GM21825 (cell line): ENCODE results near the gene PPP2R5C.

ENCODE experiments used
- ATAC-seq: cut with Tn5 transposase; IDR thresholded peaks from one replicate; pipeline ENCODE4 v1.9.1; 2021; ENCODE audit warnings: mild to moderate bottlenecking, moderate library complexity; ENCODE audit not compliant: unreplicated experiment

Gene PPP2R5C

GRCh38 chr14:101909371-101910096 lies 148.0 kb downstream of the PPP2R5C start:
- ATAC-seq = no peak

DNA sequence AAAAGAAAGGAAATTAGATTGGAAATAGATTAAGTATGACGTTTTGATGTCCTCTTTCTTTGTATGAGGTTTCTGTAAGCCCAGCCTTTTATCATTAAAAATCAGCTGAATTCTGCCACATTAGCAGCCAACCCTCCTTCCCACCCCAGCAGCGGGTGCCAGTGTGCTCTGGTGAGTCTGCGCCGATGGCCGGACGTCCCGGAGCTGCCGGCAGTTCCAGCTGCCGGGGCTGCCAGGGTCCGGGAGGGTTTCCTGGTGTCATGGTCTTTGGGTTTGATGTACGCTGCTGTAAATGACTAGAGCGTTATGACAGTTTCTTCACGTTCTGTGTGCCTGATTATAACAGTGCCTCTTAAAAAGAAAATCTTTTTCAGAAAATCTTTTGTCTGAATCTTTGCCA lies 151.3 kb downstream of the PPP2R5C start:
- ATAC-seq = no peak

- no peak for ATAC-seq
Measured at GRCh38 chr14:101914083-101914482, 152.6 kb downstream of the PPP2R5C start.

GRCh38 chr14:101915871-101916815 lies 154.6 kb downstream of the PPP2R5C start:
- ATAC-seq = no peak

DNA sequence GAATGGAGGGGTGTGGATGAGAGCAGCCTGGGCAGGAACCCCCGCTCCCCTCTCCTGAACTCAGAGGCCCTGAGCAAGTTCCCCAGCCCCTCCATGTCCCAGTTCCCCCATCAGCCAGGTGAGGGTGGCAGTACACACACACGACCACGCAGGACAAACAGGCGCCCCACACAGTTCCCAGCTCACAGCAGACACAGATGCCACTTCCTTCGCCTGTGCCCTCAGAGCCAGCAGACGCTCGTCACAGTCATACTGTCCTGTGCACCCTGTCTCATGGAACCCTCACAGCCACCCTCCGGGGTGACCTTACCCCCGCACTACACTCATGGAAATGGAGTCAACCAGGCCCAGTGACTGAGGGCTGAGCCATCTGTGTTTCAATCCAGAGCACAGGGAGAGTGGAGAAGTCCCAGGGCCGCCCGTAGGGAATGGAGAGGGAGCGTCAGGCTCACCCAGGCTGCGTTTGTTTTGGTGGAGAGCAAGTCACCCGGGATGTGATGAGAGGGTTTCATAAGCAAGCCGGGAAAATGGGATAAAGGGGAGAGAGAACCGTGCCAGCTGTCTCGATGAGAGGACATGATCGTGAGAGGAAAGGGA lies 155.4 kb downstream of the PPP2R5C start:
- no peak for ATAC-seq

DNA sequence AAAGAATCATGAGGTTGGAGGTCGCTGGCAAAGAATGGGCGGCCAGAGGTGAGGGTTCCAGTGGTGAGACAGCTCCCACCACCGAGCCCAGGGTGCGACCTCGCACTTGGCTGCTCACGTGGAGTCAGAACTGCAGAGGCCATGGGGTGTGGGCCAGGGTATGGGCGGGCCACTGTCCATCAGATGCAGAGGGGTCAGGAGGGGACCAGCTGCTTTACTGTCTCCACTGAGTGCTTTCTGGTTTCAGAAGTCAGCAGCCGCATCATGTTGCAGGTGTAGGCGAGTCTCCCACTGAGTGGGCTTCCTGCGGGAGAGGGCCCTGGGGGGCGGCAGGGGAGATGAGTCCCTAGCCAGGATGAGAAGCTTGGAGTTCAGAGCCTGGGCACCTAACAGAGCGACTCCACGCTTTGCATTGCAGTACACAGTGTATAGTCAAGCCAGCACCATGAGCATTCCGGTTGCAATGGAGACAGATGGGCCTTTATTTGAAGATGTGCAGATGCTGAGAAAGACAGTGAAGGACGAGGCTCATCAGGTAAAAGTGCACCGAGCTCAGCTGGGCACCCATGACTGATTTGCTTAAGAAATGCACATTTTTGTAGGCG lies 156.0 kb downstream of the PPP2R5C start:
- ATAC-seq = no peak

GRCh38 chr14:101918065-101918989 lies 156.8 kb downstream of the PPP2R5C start:
- ATAC-seq = no peak

DNA sequence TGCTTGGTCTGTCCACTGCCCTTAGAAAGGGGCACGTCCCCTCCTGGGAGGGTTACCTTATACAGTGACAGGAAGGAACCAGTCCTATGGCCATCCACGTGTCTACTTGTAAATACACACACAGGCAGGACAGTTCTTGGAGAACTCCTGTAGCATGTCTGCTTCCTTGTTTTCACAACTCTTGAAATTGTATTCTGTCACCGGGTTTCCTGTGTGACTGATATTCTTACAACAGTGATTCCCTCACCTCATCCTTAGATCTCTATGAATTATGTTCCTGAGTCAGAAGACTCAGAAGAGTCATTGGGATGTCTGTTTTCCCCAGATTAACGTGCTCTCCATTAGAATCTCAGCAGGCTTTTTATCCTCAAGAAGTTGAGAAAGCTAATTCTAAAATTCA lies 158.8 kb downstream of the PPP2R5C start:
- no peak for ATAC-seq

DNA sequence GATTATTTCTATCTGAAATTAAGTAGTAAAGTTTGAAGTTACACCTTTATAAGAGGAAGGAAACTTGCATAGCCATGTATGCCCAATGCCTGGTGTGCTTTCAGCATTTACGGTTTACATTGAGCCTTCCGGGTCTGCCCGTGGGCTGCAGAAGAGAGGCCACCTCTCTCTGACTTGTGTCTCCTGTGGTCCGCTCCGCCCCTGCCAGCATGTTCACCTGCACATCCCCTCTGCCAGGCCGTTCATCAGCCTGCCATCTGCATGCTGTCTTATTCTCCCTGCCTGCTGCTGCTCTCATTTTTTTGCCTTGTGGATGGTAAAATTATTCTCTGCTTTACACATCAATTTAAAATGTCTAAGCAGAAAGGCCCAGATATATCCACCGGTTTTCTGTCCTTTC lies 161.4 kb downstream of the PPP2R5C start:
- no peak for ATAC-seq

GRCh38 chr14:101925152-101925551 lies 163.6 kb downstream of the PPP2R5C start:
- ATAC-seq = no peak

DNA sequence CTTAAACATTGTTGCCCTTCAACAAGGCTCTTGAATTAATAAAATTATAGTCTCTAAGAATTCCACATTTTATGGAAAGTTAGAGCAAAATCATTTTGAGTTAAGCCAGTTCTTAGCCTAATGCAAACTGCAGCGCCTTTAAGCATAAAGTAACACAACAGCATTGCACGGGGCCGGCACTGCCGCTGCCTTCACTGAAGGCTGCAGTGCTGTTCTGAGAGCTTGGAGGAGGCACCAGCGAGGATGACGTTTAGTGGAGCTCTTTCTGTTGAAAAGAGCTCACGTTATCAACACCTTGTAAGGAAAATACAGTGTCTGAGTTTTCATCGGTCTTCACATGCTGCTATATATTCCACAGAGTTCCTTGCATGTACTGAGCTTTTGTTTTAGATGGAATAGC lies 164.6 kb downstream of the PPP2R5C start:
- ATAC-seq = no peak

DNA sequence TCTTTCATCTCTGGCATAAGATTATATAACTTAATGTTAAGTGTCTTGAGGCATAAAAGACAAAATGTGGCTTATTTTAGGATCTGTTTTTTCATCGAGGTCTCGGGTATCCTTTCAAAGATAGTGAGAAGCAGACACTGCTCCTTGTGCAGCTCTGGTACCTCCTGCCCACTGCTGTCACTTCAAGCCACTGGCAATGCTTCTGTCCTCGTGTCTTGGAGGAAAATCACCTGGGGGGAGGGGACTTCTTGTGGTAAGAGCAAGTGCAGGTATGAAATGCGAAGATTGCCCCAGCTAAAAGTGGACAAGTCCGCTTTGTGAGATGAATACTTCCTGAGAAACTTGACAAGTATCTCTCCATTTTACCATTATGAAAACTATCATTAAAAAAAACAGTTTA lies 165.1 kb downstream of the PPP2R5C start:
- no peak for ATAC-seq

GRCh38 chr14:101927859-101928258 lies 166.3 kb downstream of the PPP2R5C start:
- ATAC-seq = no peak

GRCh38 chr14:101928415-101928841 lies 166.9 kb downstream of the PPP2R5C start:
- ATAC-seq = no peak

DNA sequence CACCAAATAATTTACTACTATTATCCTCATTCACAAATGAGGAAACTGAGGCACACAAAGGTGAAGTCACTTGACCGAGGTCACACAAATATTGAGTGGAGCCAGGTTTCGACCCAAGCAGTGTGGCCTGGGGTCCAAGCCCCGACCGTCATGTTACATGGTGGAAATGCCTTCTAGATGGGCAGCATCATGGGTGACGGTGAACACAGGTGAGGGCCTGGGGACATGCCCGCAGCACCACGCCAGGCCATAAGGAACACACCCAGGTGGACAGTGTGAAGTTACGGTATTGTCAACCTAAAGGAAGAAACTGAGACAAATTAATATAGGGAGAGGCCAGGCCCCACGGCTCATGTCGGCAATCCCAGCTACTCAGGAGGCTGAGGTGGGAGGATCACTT lies 167.6 kb downstream of the PPP2R5C start:
- ATAC-seq = no peak

DNA sequence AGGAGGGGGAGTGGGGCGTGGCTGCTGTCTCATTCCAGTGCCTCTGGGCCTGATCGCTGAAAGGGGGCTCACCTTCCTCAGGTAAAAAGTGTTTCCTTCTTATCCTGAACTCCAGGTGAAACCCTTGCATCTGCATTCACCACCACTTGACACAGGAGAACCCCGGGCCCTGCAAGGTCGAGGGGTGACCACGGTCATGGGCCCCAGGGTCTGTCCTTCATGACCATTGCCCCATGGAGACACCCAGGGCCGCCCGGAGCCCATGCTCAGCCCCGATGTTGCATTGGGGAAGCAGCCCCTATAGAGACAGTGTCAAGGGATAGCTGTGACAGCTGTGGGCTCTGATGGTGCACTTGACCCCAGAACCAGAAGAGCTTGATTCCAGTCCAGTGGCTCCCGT lies 168.4 kb downstream of the PPP2R5C start:
- no peak for ATAC-seq

DNA sequence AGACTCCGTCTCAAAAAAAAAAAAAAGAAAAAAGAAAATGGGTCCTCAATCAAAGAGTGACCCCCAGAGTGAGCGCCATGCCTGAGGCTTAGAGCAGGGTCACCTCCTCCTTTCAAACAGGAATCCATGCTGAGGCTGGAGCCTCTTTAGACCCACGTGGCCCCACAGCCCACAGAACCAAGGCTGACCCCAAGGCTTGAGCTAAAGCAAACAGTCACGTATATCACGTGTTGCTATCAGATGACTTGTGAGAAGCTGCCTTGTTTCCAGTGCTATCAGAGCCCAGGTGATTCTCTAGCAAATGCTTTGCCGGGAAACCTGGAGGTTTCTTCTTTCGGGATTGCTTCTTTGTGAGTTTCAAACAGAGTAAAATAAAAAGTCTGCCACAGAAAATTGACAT lies 171.2 kb downstream of the PPP2R5C start:
- ATAC-seq = no peak

DNA sequence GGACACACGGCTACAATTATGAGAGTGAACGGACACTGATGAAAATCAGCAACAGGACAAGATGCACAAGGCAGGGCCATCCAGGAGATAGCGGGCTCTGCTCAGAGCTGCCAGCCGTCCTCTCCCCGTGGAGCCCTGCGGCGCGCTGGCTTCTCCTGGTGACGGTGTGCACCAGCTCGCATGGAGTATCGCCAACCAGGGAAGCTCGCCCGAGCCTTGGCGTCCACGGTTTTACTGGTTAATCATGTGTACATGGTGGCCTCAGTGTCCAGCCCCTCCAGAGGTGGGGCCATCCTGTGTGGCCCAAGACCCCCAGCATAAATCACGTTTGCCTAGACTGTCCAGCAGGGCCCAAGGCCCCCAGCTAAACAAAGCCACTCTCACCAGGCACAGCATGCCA lies 171.7 kb downstream of the PPP2R5C start:
- ATAC-seq = no peak

DNA sequence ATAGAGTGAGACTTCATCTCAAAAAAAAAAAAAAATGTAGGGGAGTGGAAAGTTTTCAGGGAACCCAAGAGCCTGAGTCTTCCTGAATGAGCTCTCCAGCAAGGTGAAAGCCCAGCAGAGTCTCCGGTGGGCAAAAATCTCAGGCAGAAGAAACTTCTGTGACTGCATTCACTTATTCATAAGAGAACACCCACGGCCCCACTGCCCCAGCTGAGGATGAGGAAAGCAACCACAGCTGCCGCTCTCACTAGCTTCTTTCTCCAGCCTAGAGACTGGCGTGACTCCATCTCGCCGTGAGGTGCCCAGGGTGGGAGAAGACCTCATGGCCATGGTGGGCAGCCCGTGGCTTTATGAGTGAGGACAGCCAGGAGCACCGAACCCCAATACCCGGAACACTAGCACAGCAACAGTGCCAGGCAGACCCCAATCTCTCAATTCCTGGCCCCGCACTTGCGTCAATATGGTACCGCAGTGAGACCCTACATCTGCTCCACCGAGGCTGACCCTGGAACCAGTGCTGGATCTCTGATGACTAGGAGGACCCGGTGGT lies 173.2 kb downstream of the PPP2R5C start:
- no peak for ATAC-seq
